BLaER1 treated with 17β-estradiol and CSF1 and Interleukin-3, amounts not matched to agents 10 nM and 100 nM (cell line): Measurements from ENCODE around the gene BRSK2.
"Not testable (repeated sequence)": the region's sequence is repeated elsewhere in the genome, so short reads cannot be mapped to it uniquely, and the experiment has no call there.

Experiments used
- H3K27ac ChIP-seq, 11 experiments: shearing (Covaris generic); formaldehyde crosslinking; 2 replicates each; pipeline ENCODE4 v1.8.1; 2022
- H3K27me3 ChIP-seq, 11 experiments: shearing (Covaris generic); formaldehyde crosslinking; 2 replicates each; pipeline ENCODE4 v1.8.1; 2022
- H3K36me3 ChIP-seq, 11 experiments: shearing (Covaris generic); formaldehyde crosslinking; 2 replicates each; pipeline ENCODE4 v1.8.1; 2022
- H3K4me1 ChIP-seq, 10 experiments: shearing (Covaris generic); formaldehyde crosslinking; 2 replicates each; pipeline ENCODE4 v1.8.1; 2022
- H3K4me2 ChIP-seq, 11 experiments: shearing (Covaris generic); formaldehyde crosslinking; 2 replicates each; pipeline ENCODE4 v1.8.1; 2022
- H3K4me3 ChIP-seq, 10 experiments: shearing (Covaris generic); formaldehyde crosslinking; 2 replicates each; pipeline ENCODE4 v1.8.1; 2022
- H3K9ac ChIP-seq, 11 experiments: shearing (Covaris generic); formaldehyde crosslinking; 2 replicates each; pipeline ENCODE4 v1.8.1; 2022
- H3K9me3 ChIP-seq, 11 experiments: shearing (Covaris generic); formaldehyde crosslinking; replicated peaks in 1 of 11; 2 replicates each; pipeline ENCODE4 v1.8.1; 2022
- H4K20me1 ChIP-seq, 11 experiments: shearing (Covaris generic); formaldehyde crosslinking; 2 replicates each; pipeline ENCODE4 v1.8.1; 2022
- Cebpa-rat ChIP-seq, 11 experiments: shearing (Covaris generic); IDR thresholded peaks; 2 replicates each; pipeline ENCODE4 v1.8.1; 2022

Gene BRSK2

DNA sequence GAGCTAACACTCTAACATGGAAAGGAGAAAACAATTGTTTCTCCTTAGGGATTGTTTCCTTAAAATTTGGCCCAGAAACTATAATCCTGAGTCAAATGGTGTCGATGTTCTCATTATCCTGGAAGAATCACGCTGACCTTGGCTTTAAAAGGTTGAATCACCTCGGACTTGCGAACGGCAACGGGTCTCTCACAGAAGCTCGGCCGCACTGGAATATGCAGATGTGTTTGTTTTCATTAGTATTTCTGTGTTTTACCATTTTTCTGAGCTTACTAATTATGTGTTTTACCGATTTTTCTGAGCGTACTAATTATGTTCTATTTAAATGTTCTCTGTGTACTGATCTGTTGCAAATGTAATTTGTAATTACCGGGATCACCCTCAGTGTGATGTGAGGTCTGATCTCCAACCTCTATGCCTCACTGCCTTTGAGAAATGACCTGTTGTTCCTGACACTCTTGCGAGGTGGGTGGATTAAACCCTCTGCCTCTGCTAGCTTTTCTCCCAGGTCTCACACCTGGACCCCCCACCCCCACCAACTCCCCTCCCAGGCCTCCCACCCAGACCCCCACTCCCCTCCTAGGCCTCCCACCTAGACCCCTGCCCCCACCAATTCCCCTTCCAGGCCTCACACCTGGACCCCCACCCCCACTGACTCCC, 38.3 kb upstream of the BRSK2 start:
- H4K20me1 ChIP-seq, result no peaks in the 10 kb centered on the region
- no peaks in the 10 kb centered on the region for H3K36me3 ChIP-seq
- H3K27ac ChIP-seq, result no peak overlapping the region; a peak in 1 of 22 replicates
- peak overlapping the region in 2 of 11 experiments; percentile 17 to 21; a peak in 1 of 22 replicates for H3K4me2 ChIP-seq
- no peak for TF ChIP-seq Cebpa-rat (IDR thresholded peaks at IDR 0.05)
- H3K4me1 ChIP-seq, result peaks cover 0 to 10% (median 2%) of the 10 kb centered on the region in 10 experiments; a peak in 2 of 20 replicates
- H3K9ac ChIP-seq, result no peak overlapping the region
- no peaks in the 10 kb centered on the region for H3K27me3 ChIP-seq
- no peaks in the 10 kb centered on the region for H3K9me3 ChIP-seq
- H3K4me3 ChIP-seq, result no peak overlapping the region

DNA sequence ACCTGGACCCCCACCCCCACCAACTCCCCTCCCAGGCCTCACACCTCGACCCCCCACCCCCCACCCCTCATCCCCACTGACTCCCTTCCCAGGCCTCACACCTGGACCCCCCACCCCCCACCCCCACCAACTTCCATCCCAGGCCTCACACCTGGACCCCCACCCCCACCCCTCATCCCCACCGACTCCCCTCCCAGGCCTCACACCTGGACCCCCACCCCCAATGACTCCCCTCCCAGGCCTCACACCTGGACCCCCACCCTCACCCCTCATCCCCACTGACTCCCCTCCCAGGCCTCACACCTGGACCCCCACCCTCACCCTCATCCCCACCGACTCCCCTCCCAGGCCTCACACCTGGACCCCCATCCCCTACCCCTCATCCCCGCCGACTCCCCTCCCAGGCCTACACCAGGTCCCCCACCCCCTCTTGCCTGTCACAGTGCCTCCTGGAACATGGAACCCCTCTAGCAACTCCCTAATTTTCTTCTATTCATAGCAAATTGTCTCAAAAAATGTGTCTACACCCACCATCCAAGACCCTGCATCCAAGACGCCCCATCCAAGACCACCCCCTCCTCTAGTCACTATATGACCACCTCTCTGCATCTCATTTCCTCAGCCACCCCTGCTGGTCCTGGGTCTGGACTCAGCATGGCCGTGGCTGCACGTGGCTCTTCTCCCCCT, 36.9 kb upstream of the BRSK2 start:
- H3K36me3 ChIP-seq, result no peaks in the 10 kb centered on the region
- H3K9me3 ChIP-seq, result no peaks in the 10 kb centered on the region
- peaks cover 0 to 14% (median 4%) of the 10 kb centered on the region in 10 experiments; a peak in 10 of 20 replicates for H3K4me1 ChIP-seq
- H3K4me2 ChIP-seq, result no peak overlapping the region
- no peak for TF ChIP-seq Cebpa-rat (IDR thresholded peaks at IDR 0.05)
- no peak overlapping the region for H3K4me3 ChIP-seq
- no peaks in the 10 kb centered on the region for H4K20me1 ChIP-seq
- H3K27me3 ChIP-seq, result no peaks in the 10 kb centered on the region
- H3K9ac ChIP-seq, result no peak overlapping the region
- H3K27ac ChIP-seq, result no peak overlapping the region

DNA sequence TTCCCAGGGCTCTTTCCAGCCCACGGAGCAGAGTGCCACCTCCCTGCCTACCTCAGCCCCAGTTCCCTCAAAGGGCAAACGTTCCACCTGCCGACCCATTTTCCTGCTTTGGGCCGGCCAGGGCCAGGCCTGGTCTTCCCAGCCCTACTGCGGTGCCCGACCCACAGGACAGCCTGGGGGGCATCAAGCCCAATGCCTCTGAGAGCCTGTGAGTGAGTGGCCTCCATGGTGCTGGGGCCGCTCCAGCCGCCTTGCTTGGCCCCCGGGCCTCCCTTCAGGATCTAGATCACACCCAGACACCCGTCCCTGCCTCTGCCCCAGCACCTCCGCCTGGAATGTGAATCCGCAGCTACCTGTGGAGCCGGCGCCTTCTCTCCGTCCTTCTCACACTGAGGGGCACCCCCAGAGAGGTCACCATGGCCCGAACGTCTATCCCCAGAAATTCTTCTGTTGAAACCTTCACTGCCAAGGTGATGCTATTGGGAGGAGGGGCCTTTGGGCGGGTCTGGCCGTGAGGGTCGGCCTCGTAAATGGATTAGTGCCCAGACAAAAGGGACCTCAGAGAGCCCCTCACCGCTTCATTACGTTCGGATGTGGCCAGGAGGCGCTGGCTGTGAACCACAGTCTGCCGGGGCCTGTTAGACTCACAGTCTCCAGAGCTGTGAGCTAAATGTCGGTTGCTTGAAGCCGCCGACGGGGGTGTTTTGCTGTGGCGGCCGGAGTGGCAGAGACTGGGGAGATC, 36.2 kb upstream of the BRSK2 start:
- Histone ChIP-seq H4K20me1 (no peaks in the 10 kb centered on the region), H3K36me3 (no peaks in the 10 kb centered on the region), H3K27ac (no peak overlapping the region), H3K4me3 (no peak overlapping the region), H3K4me1 (peaks cover 0 to 18% (median 10%) of the 10 kb centered on the region in 10 experiments; a peak in 10 of 20 replicates), H3K27me3 (no peaks in the 10 kb centered on the region), H3K4me2 (no peak overlapping the region), H3K9ac (no peak overlapping the region), H3K9me3 (no peaks in the 10 kb centered on the region)
- no peak for TF ChIP-seq Cebpa-rat (IDR thresholded peaks at IDR 0.05)

DNA sequence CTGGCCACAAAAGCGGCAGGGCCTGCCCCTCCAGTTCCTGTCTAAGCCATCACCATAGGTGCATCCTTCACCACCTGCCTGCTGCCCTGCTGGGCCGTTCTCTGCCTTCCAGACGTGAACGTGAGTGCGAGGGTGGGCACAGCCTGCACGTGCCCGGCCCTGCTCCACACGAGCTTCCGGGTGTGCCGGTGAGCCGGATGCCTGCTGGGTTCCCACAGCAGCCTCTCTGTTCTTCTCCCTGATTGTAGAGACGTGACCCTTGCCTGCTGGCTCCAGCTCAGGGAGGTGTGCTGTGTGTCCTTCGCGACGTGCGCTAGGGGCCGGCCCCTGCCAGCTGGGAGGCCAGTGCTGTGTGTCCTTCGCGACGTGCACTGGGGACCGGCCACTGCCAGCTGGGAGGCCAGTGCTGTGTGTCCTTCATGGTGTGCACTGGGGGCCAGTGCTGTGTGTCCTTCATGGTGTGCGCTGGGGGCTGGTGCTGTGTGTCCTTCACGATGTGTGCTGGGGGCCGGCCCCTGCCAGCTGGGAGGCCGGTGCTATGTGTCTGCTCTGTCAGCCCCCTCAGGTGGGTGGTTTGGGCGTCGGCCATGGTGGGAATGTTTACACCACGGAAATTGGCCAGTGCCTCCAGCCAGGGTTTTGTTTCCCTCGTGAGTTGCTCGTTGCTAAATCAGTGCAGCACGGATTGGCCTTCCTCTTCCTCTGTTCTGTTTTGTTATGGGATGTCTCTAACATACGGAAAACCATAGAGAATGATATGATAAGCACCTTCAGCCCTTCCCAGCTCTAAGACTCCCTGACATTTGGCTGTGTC, 35.4 kb upstream of the BRSK2 start:
- H3K36me3 ChIP-seq, result no peaks in the 10 kb centered on the region
- no peaks in the 10 kb centered on the region for H3K9me3 ChIP-seq
- no peak overlapping the region for H3K27ac ChIP-seq
- H3K9ac ChIP-seq, result no peak overlapping the region
- no peak for TF ChIP-seq Cebpa-rat (IDR thresholded peaks at IDR 0.05)
- peaks cover 0 to 16% (median 10%) of the 10 kb centered on the region in 10 experiments; a peak in 10 of 20 replicates for H3K4me1 ChIP-seq
- no peaks in the 10 kb centered on the region for H4K20me1 ChIP-seq
- H3K4me3 ChIP-seq, result no peak overlapping the region
- H3K4me2 ChIP-seq, result no peak overlapping the region
- H3K27me3 ChIP-seq, result no peaks in the 10 kb centered on the region

DNA sequence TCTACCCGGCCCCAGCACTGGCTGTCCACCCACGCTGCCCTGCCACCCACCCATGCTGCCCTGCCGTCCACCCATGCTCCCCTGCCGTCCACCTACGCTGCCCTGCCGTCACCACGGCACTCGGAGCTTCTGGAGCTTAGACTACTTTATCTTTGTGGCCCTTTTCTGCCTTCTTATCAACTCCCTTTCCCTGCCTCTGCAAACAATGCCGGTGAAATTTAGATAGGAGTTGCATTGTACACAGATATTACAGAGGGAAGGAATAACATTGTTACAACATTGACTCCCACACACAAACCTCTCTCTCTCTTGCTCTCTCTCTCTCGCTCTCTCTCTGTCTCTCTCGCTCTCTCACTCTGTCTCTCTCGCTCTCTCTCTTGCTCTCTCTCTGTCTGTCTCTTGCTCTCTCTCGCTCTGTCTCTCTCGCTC, 33.7 kb upstream of the BRSK2 start:
- no peak for TF ChIP-seq Cebpa-rat (IDR thresholded peaks at IDR 0.05)
- Histone ChIP-seq H3K36me3 (no peaks in the 10 kb centered on the region), H3K4me1 (peaks cover 0 to 10% (median 8%) of the 10 kb centered on the region in 10 experiments; a peak in 10 of 20 replicates), H3K9me3 (no peaks in the 10 kb centered on the region), H3K4me2 (no peak overlapping the region), H3K4me3 (no peak overlapping the region), H3K9ac (no peak overlapping the region), H3K27me3 (no peaks in the 10 kb centered on the region), H4K20me1 (no peaks in the 10 kb centered on the region), H3K27ac (no peak overlapping the region)

DNA sequence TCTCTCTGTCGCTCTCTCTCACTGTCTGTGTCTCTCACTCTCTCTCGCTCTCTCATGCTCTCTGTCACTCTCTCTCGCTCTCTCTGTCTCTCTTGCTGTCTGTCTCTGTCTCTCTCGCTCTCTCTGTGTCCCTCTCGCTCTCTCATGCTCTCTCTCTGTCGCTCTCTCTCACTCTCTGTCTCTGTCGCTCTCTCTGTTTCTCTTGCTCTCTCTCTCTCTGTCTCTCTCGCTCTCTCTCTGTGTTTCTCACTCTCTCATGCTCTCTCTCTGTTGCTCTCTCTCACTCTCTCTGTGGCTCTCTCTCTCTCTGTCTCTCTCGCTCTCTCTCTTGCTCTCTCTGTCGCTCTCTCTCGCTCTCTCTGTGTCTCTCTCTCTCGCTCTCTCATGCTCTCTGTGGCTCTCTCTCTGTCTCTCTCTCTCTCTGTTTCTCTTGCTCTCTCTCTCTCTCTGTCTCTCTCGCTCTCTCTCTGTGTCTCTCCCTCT, 33.2 kb upstream of the BRSK2 start:
- Histone ChIP-seq H3K4me3 (no peak overlapping the region), H3K36me3 (no peaks in the 10 kb centered on the region), H3K4me1 (peaks cover 0 to 10% (median 7%) of the 10 kb centered on the region in 10 experiments; a peak in 10 of 20 replicates), H3K9me3 (no peaks in the 10 kb centered on the region), H3K27ac (no peak overlapping the region), H3K4me2 (no peak overlapping the region), H4K20me1 (no peaks in the 10 kb centered on the region), H3K9ac (0 out of 22 replicates have a peak overlapping the region, but pooled peaks of 1 of the 11 experiments have one; percentile 10), H3K27me3 (no peaks in the 10 kb centered on the region)
- TF ChIP-seq Cebpa-rat (IDR thresholded peaks at IDR 0.05), result no peak

DNA sequence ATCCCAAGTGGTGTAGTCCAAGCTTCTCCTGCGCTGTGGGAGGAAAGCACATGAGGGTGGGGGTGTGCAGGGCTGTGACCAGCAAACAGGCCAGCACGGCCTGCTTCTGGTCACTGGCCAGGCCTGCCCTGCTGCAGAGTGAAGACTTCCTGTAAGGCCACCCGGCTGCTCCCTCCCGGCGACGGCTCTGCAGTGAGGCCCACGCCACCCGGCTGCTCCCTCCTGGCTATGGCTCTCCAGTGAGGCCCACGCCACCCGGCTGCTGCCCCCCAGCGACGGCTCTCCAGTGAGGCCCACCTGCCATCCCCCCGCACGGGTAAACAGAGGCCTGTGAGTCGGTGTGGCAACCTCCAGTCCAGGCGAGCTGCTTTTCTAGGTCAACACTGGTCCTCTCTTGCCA, 31.4 kb upstream of the BRSK2 start:
- no peak for TF ChIP-seq Cebpa-rat (IDR thresholded peaks at IDR 0.05)

DNA sequence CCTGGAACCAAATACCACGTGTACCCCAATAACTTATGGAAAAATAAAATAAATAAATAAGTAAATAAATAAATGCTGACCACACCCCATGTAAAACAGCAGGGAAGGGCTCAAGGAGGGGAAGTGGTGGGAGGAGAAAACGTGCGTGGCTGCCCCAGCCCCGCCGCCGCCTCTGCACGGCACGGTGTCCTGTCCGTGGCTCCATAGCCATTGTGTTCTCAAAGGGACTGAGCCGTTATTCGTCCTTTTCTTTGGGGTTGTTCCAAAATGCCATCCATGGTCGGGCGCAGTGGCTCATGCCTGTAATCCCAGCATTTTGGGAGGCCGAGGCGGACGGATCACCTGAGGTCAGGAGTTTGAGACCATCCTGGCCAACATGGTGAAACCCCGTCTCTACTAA, 30.8 kb upstream of the BRSK2 start:
- H3K27me3 ChIP-seq, H3K4me2 ChIP-seq, H3K27ac ChIP-seq, H3K36me3 ChIP-seq, H3K9ac ChIP-seq, H4K20me1 ChIP-seq, H3K9me3 ChIP-seq, H3K4me3 ChIP-seq: not testable (repeated sequence)
- H3K4me1 ChIP-seq, result peaks cover 0 to 21% (median 20%) of the 10 kb centered on the region in 10 experiments; a peak in 15 of 20 replicates

More for the DNA sequence above, 31.4 kb upstream of the BRSK2 start:
- no peak overlapping the region for H3K27ac ChIP-seq
- no peaks in the 10 kb centered on the region for H4K20me1 ChIP-seq
- peaks cover 0 to 5% (median 0%) of the 10 kb centered on the region in 11 experiments; a peak in 1 of 22 replicates for H3K9me3 ChIP-seq
- H3K9ac ChIP-seq, result no peak overlapping the region
- no peak overlapping the region for H3K4me3 ChIP-seq
- H3K27me3 ChIP-seq, result no peaks in the 10 kb centered on the region
- H3K4me2 ChIP-seq, result peak overlapping the region in 8 of 11 experiments; percentile 0 to 28 (median 18); a peak in 7 of 22 replicates
- H3K4me1 ChIP-seq, result peaks cover 0 to 19% (median 15%) of the 10 kb centered on the region in 10 experiments; a peak in 15 of 20 replicates
- H3K36me3 ChIP-seq, result no peaks in the 10 kb centered on the region
